Activated CD8-positive, alpha-beta memory T cell treated with anti-CD3 and anti-CD28 coated beads, Interleukin-2, amount 10 ng/mL, durations not matched to agents 7 days and 5 days (primary cell): ENCODE results near the gene MFAP3L. TPM values are rescaled to one million over a fixed set of nuclear protein-coding genes. Genes with fewer than 3 reads are reported as not detected.

Experiments
- ATAC-seq: fragments of 150-1000 bp; cut with Tn5 transposase; one replicate; pipeline ENCODE4 v1.10.0; 2021; ENCODE audit warnings: moderate library complexity
- CTCF ChIA-PET: fragments of 350-600 bp; sonication (Branson Sonifier 250); formaldehyde crosslinking; loops from one replicate; lab custom pipeline; 2021; ENCODE audit warnings: antibody characterized with exemption; lab: Charles Lee
- DNase-seq: peaks from one replicate; pipeline ENCODE4 v3.0.0-alpha.2; 2020
- H3K27ac Mint-ChIP-seq: one replicate; pipeline ENCODE4 v1.8.0; 2021; ENCODE audit warnings: mild to moderate bottlenecking, mixed read lengths
- H3K27me3 Mint-ChIP-seq: one replicate; pipeline ENCODE4 v1.8.0; 2021; ENCODE audit warnings: mixed read lengths
- H3K36me3 Mint-ChIP-seq: one replicate; pipeline ENCODE4 v1.8.0; 2021; ENCODE audit warnings: mild to moderate bottlenecking, mixed read lengths
- H3K4me1 Mint-ChIP-seq: one replicate; pipeline ENCODE4 v1.8.0; 2021; ENCODE audit warnings: mixed read lengths
- H3K4me3 Mint-ChIP-seq: one replicate; pipeline ENCODE4 v1.8.0; 2021; ENCODE audit warnings: mild to moderate bottlenecking, moderate library complexity, mixed read lengths
- H3K9me3 Mint-ChIP-seq: one replicate; pipeline ENCODE4 v1.8.0; 2022; ENCODE audit warnings: low read depth, mixed read lengths
- total RNA-seq, 2 experiments: library from RNA; stranded (reverse); gene quantifications; one replicate each; pipeline ENCODE4 v1.2.3, GENCODE V29; 2021

The MFAP3L gene
- total RNA-seq, 2 experiments from 2014 or later, result 0.06 to 0.59 TPM

DNA sequence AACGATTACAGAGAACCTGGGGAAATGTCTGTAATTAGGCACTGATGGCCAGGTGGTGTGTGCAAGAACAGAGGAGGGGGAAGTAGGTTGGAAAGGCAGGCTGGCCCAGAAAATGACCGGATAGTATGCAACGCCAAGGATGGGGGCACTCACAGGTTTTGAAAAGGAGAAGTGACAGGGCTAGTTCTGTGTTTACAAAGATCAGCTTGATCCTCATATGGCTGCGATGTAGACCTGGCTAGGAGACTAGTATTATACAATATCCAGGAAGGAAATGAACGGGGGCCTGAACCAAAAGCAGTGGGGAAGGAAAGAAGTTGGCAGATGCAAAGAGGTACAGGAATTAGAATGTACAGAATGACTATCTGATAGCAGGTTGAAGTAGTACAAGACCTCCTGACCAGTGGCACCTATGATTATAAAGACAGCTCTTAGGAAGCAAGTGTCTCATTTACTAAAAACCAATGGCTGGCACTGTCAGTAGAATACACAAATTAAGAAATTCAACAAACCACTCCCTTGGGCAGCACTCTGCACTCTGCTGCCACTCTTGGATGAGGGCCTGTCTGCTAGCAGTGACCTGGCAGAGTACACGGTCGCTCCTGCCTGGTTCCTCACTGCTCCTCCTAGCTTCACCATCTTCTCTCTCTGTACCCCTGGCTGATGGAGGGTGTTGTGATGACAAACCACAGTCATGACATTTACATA lies 14.1 kb downstream of the MFAP3L start:
- CTCF ChIA-PET, result no interaction called here
- Mint-ChIP-seq H3K4me1 (peaks cover 5% of the 10 kb centered on the region), H3K4me3 (no peak overlapping the region), H3K27me3 (no peaks in the 10 kb centered on the region), H3K27ac (no peak overlapping the region), H3K9me3 (no peaks in the 10 kb centered on the region), H3K36me3 (no peaks in the 10 kb centered on the region)
- ATAC-seq, result no peak
- DNase-seq, result no peak

DNA sequence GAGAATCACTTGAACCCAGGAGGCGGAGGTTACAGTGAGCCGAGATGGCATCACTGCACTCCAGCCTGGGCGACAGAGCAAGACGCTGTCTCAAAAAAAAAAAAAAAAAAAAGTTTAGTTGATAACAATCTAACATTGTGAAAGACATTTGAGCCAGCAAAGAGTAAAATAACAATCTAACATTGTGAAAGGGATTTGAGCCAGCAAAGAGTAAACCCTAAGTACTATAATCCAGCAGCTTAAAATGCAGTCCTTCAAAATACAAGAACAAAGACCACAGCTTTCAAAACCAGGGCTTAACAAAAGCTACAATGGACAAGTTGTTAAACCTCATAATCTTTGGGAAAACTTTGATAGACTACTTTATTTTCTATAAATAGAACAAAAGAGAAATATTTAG lies 16.9 kb downstream of the MFAP3L start:
- CTCF ChIA-PET, result no interaction called here
- no peak for DNase-seq
- Mint-ChIP-seq H3K9me3 (no peaks in the 10 kb centered on the region), H3K27me3 (no peaks in the 10 kb centered on the region), H3K4me1 (peaks cover 5% of the 10 kb centered on the region), H3K4me3 (no peak overlapping the region), H3K27ac (no peak overlapping the region), H3K36me3 (no peaks in the 10 kb centered on the region)
- ATAC-seq, result no peak

DNA sequence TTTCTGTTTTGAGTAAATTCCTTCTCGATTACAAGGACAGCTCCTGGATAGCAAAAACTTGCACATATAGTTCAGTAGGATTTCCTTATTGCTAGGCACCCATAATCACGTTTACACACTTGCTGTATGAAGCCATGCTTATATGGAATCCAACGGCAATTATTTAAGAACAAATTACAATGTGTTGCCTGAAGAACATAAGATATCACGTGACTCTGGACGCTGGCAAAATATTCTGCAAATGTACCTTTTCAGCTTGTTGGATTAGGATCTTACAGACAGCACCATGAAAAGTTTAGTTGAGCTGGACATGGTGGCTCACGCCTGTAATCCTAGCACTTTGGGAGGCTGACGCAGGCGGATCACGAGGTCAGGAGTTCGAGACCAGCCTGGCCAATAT lies 17.4 kb downstream of the MFAP3L start:
- DNase-seq (no peak), ATAC-seq (no peak)
- no peaks in the 10 kb centered on the region for H3K36me3 Mint-ChIP-seq
- H3K27ac Mint-ChIP-seq, result no peak overlapping the region
- CTCF ChIA-PET, result no interaction called here
- H3K4me3 Mint-ChIP-seq, result no peak overlapping the region
- no peaks in the 10 kb centered on the region for H3K9me3 Mint-ChIP-seq
- H3K27me3 Mint-ChIP-seq, result no peaks in the 10 kb centered on the region
- H3K4me1 Mint-ChIP-seq, result peaks cover 5% of the 10 kb centered on the region

DNA sequence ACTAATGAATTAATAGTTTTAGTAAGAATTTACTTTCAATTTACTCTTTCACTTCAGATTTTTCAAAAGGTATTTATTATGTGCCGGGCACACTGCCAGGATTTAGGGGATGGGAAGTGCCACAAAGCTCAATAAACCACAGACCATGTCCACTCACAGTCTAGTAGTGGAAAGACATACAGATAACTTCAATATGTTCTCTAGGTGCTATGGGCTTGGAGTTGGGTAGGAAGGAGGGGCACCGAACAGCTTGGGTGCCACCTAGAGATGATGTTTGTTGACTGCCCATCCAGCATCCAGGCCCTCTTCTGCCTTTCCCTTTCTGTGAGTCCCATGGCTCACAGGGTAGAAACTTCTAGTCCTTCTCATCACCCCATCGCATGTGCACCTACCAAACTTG lies 17.8 kb downstream of the MFAP3L start:
- Mint-ChIP-seq H3K4me1 (peaks cover 5% of the 10 kb centered on the region), H3K27ac (no peak overlapping the region), H3K36me3 (no peaks in the 10 kb centered on the region), H3K27me3 (no peaks in the 10 kb centered on the region), H3K9me3 (no peaks in the 10 kb centered on the region), H3K4me3 (no peak overlapping the region)
- DNase-seq, result no peak
- CTCF ChIA-PET, result no interaction called here
- no peak for ATAC-seq

DNA sequence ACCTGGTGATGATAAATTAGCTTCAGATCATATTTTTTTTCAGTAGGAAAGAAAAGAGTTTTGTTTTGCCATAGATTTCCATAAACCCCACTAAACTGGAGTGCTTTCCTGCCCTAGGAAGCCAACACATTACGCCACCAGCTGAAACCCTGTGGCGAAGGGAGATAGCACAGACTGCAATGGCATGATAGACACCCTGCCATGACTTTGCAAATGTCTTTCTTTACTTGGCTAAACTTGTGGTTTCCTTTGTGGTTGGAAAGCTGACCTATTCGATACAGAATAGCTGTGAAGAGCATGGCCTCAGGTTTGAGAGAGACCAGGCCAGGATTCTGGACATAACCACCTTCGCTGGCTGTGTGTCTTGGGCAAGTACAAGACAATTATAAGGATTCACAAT lies 19.1 kb downstream of the MFAP3L start:
- Mint-ChIP-seq H3K36me3 (no peaks in the 10 kb centered on the region), H3K4me3 (no peak overlapping the region), H3K4me1 (peaks cover 6% of the 10 kb centered on the region), H3K27me3 (no peaks in the 10 kb centered on the region), H3K9me3 (no peaks in the 10 kb centered on the region), H3K27ac (no peak overlapping the region)
- DNase-seq, result no peak
- CTCF ChIA-PET, result interaction anchor here (1.1 kb wide), 1 partner anchor 18 kb away, joined by 3 read pairs; no protein-coding TSS in a partner anchor
- no peak for ATAC-seq

DNA sequence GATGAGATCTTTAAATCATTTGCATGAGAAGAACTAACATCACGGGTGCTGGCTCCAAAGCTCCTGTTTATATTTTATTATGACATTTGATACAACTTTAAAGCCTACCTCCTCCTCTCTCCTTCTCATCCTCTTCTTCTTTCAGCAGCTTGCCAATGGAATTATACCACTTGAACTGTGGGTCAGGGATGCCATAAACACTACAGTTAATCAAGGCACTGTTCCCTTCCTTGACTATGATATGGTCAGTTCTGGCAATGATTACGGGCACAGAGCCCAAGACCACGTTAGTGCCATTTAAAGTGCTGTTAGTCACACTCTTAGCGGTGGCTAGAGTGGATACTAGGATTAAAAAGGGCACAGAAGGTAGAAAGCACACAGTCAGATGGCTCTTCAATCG lies 20.7 kb downstream of the MFAP3L start:
- CTCF ChIA-PET, result no interaction called here
- Mint-ChIP-seq H3K4me1 (peaks cover 14% of the 10 kb centered on the region), H3K36me3 (no peaks in the 10 kb centered on the region), H3K27ac (no peak overlapping the region), H3K27me3 (no peaks in the 10 kb centered on the region), H3K4me3 (no peak overlapping the region), H3K9me3 (no peaks in the 10 kb centered on the region)
- DNase-seq, result no peak
- no peak for ATAC-seq

DNA sequence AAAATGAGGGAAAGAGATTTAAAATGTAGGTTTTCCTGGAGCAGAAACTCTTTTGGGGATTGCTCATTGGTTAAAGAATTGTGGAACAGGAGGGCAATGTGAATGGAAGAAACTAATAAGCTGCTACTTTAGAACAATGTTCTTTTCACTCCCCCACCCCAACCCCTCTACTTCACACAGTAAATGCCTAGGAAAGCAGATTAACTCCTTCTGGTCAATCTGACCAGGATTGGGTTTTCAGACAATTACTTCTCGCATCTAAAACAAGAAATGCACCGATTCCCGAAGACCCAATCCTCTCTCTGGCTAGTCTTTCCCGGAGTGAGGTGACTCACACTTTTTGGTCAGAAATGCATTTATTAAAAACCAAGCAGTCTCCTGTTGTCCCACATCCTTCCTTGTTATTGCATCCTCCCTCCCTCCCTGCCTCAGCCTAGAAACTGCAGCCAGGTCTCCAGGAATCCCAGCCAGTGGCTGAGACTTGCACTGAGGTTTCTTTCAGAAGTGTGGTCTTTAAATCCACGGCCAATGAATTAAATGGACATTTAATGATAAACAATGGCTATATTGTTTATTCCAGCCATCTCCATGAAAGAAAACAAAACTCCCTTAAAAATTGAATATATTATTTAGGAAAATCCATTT lies 21.4 kb downstream of the MFAP3L start:
- Mint-ChIP-seq H3K4me3 (no peak overlapping the region), H3K9me3 (no peaks in the 10 kb centered on the region), H3K27ac (no peak overlapping the region), H3K36me3 (no peaks in the 10 kb centered on the region), H3K27me3 (no peaks in the 10 kb centered on the region), H3K4me1 (peaks cover 14% of the 10 kb centered on the region)
- ATAC-seq, result no peak
- CTCF ChIA-PET, result no interaction called here
- no peak for DNase-seq

DNA sequence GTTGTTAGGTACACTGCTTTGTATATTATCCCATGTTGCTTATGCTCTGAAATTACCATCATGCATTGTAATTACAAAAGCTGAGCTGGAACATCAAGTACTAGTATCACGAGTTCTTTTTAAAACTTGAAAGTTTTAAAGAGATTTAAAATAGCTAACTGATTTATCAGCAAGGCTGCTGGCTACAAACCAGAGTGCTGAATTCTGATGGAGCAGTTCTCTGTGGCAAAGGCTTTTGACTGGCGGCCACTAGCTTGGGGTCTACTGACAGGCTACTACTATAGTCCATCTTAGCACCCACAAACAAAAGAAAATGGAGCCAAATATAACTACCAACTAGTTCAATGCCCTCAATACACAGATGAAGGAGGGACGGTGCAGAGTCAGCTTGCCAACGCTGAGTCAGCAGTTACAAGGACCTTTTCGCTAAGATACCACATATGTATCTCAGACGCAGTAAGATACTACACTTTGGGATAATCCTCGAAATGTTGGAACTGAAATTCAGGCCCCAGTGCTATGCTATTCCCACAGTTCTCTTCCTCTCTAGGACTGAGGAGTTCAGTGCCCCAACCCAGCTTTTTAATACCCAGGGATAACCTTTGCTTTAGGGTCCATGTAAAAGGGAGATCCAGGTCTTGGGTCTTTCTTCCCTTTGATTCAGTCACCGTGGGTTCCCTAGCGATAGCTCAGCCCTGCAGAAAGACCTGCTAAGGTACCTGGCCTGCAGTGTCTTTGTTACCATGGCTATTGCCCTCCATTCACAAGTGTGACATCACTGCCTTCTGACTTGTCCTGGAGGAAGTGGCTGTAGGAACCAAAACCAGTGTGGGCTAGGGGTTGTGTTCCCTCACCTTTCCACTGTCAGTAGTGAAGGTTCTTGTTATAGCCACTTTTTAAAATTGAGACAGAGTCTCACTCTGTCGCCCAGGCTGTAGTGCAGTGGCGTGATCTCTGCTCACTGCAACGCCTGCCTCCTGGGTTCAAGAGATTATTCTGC lies 22.8 kb downstream of the MFAP3L start:
- no peaks in the 10 kb centered on the region for H3K27me3 Mint-ChIP-seq
- H3K4me1 Mint-ChIP-seq, result peaks cover 14% of the 10 kb centered on the region
- DNase-seq (no peak), ATAC-seq (no peak)
- no peaks in the 10 kb centered on the region for H3K9me3 Mint-ChIP-seq
- H3K4me3 Mint-ChIP-seq, result no peak overlapping the region
- H3K36me3 Mint-ChIP-seq, result no peaks in the 10 kb centered on the region
- H3K27ac Mint-ChIP-seq, result no peak overlapping the region
- CTCF ChIA-PET, result no interaction called here

DNA sequence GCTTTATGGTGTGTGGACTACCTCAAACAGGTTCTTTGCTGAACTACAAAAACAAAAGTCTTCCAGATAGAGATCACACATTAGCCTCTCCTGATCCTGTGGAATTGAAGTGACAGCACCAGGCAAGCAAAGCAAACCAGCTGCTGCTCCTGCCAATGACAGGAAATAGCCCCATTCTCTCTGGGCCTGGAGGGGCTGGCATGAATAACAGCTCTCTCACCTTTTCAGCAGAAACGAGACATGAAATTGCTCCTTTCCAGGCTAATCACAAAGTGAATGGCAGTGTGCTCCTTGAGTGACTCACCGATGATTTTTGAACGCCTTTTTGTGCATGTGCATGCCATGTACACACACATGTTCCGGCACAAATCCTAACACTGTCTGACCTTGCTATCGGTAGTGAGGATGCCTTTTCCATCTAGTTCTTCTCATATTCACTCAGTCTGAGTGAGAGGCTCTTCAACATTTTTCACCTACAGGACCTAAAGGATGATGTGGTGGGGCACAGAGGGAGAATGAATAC lies 24.4 kb downstream of the MFAP3L start:
- CTCF ChIA-PET, result interaction anchor here (0.8 kb wide), 1 partner anchor 27 kb away, joined by 3 read pairs; no protein-coding TSS in a partner anchor
- H3K9me3 Mint-ChIP-seq, result no peaks in the 10 kb centered on the region
- H3K27ac Mint-ChIP-seq, result no peak overlapping the region
- H3K4me3 Mint-ChIP-seq, result no peak overlapping the region
- no peak for ATAC-seq
- DNase-seq, result no peak
- no peaks in the 10 kb centered on the region for H3K36me3 Mint-ChIP-seq
- H3K4me1 Mint-ChIP-seq, result peaks cover 8% of the 10 kb centered on the region
- no peaks in the 10 kb centered on the region for H3K27me3 Mint-ChIP-seq

DNA sequence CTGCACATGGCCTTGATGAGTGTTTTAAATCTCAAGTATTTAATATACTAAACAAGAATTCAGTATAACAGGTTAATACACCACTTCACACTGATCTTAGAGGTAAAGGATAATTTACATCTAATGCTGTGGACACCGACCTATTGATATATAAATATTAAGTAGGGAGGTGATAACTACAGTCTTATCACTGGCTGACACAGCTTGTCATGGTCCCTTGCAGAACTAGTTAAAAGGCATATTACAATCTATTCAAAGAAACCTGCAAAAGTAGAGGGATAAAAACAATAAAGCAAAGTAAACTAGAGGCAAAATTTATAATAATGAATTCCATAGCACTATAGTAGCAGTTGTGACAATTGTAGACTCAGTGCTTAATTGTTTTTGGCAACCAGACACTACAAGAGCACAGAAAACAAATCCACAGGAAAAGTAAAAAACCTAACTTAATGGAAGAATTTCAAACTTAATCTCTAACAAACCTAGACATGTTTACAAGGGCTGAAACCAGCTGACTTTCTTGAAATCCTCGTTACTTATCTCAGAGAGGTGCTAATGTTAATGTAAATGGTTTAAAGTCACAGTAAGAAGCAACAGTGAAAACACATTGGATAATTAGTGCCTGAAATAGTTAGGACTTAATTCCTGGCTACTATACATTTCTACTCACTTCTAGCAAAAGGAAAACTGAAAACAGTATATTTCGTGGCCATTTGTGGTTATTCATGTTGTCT lies 25.0 kb downstream of the MFAP3L start:
- CTCF ChIA-PET, result interaction anchor here (0.8 kb wide), 1 partner anchor 26 kb away, joined by 3 read pairs; no protein-coding TSS in a partner anchor
- ATAC-seq (no peak), DNase-seq (no peak)
- Mint-ChIP-seq H3K27me3 (no peaks in the 10 kb centered on the region), H3K4me1 (peaks cover 8% of the 10 kb centered on the region), H3K27ac (no peak overlapping the region), H3K4me3 (no peak overlapping the region), H3K9me3 (no peaks in the 10 kb centered on the region), H3K36me3 (no peaks in the 10 kb centered on the region)

DNA sequence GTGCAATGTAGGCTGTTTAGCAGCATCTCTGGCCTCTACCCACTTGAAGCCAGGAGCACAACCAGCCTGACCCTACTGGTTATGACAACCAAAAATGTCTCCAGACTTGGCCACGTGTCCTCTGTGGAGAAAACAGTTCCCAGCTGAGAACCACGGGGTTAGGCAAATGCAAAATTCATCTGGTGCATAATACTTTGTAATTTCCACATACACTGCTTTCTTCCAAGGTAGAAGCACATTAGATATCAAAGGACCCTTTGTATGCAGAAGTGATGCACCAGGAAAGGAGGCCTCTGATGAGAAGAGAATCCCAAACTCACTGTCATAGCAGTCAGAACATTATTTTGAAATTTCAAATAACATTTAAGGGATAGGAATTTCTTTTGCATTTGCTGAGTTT lies 26.3 kb downstream of the MFAP3L start:
- no peak overlapping the region for H3K4me3 Mint-ChIP-seq
- CTCF ChIA-PET, result no interaction called here
- DNase-seq (no peak), ATAC-seq (no peak)
- no peak overlapping the region for H3K27ac Mint-ChIP-seq
- no peaks in the 10 kb centered on the region for H3K27me3 Mint-ChIP-seq
- H3K36me3 Mint-ChIP-seq, result no peaks in the 10 kb centered on the region
- no peaks in the 10 kb centered on the region for H3K9me3 Mint-ChIP-seq
- peaks cover 8% of the 10 kb centered on the region for H3K4me1 Mint-ChIP-seq

DNA sequence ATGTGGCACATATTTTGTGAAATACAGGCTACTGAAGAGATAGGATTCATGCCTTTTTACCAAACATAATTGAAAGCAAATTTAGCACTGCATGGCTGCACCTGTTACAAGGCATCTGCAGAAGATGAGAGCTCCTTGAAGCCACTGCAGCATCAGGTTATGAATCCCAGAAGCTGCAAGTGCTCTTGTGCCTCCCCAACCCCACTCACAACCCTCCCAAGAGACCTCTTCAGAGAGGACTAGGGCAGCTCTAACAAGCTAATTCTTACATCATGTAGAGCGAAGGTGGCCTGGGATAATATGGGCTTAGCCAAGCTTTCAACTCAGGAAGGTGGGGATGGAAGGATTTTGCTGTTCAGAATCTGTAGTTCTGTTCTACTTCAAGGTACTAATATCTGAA lies 27.2 kb downstream of the MFAP3L start:
- Mint-ChIP-seq H3K4me1 (peaks cover 8% of the 10 kb centered on the region), H3K36me3 (no peaks in the 10 kb centered on the region), H3K9me3 (no peaks in the 10 kb centered on the region), H3K4me3 (no peak overlapping the region), H3K27ac (no peak overlapping the region), H3K27me3 (no peaks in the 10 kb centered on the region)
- CTCF ChIA-PET, result no interaction called here
- no peak for ATAC-seq
- no peak for DNase-seq
